LNCaP clone FGC (cell line): ENCODE results near the gene ANKRD6.

ENCODE experiments used
- DNase-seq: peaks from one replicate; pipeline ENCODE4 v3.0.0-alpha.2; 2011; ENCODE audit warnings: low read depth
- H3K4me3 ChIP-seq: 2 replicates; pipeline ENCODE4 v1.5.1; 2011; ENCODE audit warnings: mild to moderate bottlenecking, low read depth, low read length, control low read depth
- CTCF ChIP-seq: IDR thresholded peaks from 2 replicates; pipeline ENCODE4 v1.5.1; 2012; ENCODE audit warnings: mild to moderate bottlenecking; ENCODE audit not compliant: control insufficient read depth, insufficient read depth; ENCODE audit errors: extremely low read depth

Gene ANKRD6

DNA sequence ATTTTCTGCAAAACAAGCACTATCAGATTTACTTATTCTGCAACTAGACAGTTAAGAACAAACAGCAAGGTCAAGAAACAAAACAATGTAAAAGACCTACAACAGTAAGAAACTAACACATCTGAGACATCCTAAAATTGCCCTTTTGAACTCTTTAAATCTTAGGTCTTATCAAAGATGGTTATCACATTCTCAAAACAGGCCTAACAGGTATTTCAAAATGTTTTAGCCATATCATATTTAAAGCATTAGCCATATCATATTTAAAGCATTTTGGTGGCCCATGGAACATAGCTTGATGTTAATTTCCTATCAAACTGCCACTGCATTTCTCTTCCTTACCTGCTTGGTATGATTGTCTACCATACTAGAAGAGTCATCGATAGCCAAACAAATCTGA is 216.7 kb downstream of the ANKRD6 start:
- no peak for TF ChIP-seq CTCF
- no peak for DNase-seq
- H3K4me3 ChIP-seq: no peak overlapping the region

GRCh38 chr6:89650579-89650978 is 217.6 kb downstream of the ANKRD6 start:
- TF ChIP-seq CTCF: no peak
- DNase-seq: no peak
- H3K4me3 ChIP-seq: no peak overlapping the region

- TF ChIP-seq CTCF: no peak
- no peak overlapping the region for H3K4me3 ChIP-seq
- DNase-seq: no peak
These were observed 222.2 kb downstream of the ANKRD6 start for GRCh38 chr6:89655122-89655521.

GRCh38 chr6:89657445-89658158 is 224.7 kb downstream of the ANKRD6 start:
- no peak overlapping the region for H3K4me3 ChIP-seq
- TF ChIP-seq CTCF: no peak
- DNase-seq: no peak

DNA sequence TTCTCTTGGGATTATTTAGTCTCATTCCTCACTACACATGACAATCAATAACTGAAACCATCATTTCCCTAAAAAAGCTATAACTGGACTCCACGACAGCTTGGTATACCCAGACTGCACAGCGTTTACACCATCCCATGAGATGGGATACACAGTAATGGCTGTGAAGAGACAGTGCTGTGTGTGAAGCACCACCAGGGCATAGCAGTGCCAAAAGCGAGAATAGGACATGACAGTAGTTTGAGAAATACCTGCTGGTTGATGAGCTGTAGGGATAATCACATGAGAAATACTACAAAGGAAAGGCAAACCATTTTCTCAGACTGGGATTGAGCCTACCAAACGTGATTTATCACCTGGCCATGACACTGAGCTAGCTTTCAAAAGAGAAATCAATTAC is 228.0 kb downstream of the ANKRD6 start:
- no peak for DNase-seq
- no peak overlapping the region for H3K4me3 ChIP-seq
- no peak for TF ChIP-seq CTCF

DNA sequence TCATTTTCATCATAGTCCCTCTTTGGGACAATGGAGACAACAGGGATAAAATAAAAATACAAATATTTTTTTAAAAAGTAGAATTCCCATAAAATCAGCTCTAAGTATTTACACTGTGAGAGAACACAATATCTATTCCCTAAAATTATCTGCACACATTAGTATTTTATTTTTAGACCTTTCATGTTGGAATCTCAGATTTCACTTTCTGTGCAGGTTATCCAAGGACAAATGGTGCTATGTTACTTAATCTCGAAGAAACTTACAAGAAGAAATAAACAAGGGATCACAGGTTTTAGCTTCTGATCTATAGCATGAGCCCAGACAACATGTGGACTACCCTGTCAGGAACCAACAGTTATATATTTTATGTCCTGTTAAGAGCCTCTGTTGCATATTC is 228.6 kb downstream of the ANKRD6 start:
- no peak overlapping the region for H3K4me3 ChIP-seq
- no peak for DNase-seq

More for the DNA sequence above, 228.6 kb downstream of the ANKRD6 start:
- TF ChIP-seq CTCF: no peak
